IMR-90 (cell line): ENCODE results near the gene TMEM163. TPM values are rescaled to one million over a fixed set of nuclear protein-coding genes. Genes with fewer than 3 reads are reported as not detected.

Source experiments
- ATAC-seq: fragments of 200-7000 bp; cut with Tn5 transposase; 2 replicates; pipeline ENCODE4 v1.9.1; 2020; ENCODE audit warnings: low read depth, mild to moderate bottlenecking, moderate library complexity
- BruUV-seq: library from RNA; stranded (reverse); fragments of 400-500 nt; replicated peaks from 2 replicates; lab custom pipeline; 2021; lab: Mats Ljungman, UMichigan
- CTCF ChIA-PET: fragments of 300-600 bp; formaldehyde crosslinking; extraction: SDS; loops from one replicate; lab custom pipeline; 2021; ENCODE audit warnings: antibody characterized with exemption; lab: Yijun Ruan, JAX
- POLR2A ChIA-PET: fragments of 300-600 bp; sonication (Branson Sonifier 250); formaldehyde crosslinking; loops from one replicate; lab custom pipeline; 2022; ENCODE audit warnings: antibody characterized with exemption; ENCODE audit not compliant: unreplicated experiment; lab: Charles Lee
- DNase-seq: peaks from one replicate; pipeline ENCODE4 v3.0.0; 2013
- H2AFZ ChIP-seq: replicated peaks from 2 replicates; pipeline ENCODE3; 2013; ENCODE audit warnings: low read length, mild to moderate bottlenecking; ENCODE audit not compliant: poor library complexity
- H2AK5ac ChIP-seq: 2 replicates; pipeline ENCODE4 v1.6.1; 2013; ENCODE audit warnings: low read depth, low read length, inconsistent platforms
- H2AK9ac ChIP-seq: replicated peaks from 2 replicates; pipeline ENCODE3; 2013; ENCODE audit warnings: mild to moderate bottlenecking, low read depth, low read length, moderate library complexity; ENCODE audit not compliant: poor library complexity
- H2BK120ac ChIP-seq: 2 replicates; pipeline ENCODE4 v1.6.1; 2013; ENCODE audit warnings: low read depth, low read length, inconsistent platforms
- H2BK15ac ChIP-seq: 3 replicates; pipeline ENCODE4 v1.6.1; 2013; ENCODE audit warnings: low read depth, low read length, inconsistent platforms
- H2BK20ac ChIP-seq: 2 replicates; pipeline ENCODE4 v1.6.1; 2013; ENCODE audit warnings: low read depth, mild to moderate bottlenecking, inconsistent platforms, low read length, moderate library complexity
- H2BK5ac ChIP-seq: 2 replicates; pipeline ENCODE4 v1.6.1; 2013; ENCODE audit warnings: mild to moderate bottlenecking, low read depth, low read length, inconsistent platforms; ENCODE audit not compliant: poor library complexity, severe bottlenecking
- H3K14ac ChIP-seq: replicated peaks from 2 replicates; pipeline ENCODE4 v1.6.1; 2013; ENCODE audit warnings: low read depth, low read length, inconsistent platforms
- H3K18ac ChIP-seq: 2 replicates; pipeline ENCODE4 v1.6.1; 2013; ENCODE audit warnings: low read depth, low read length, control low read depth
- H3K23ac ChIP-seq: 2 replicates; pipeline ENCODE4 v1.6.1; 2013; ENCODE audit warnings: low read depth, low read length, inconsistent platforms
- H3K27ac ChIP-seq: 2 replicates; pipeline ENCODE4 v1.5.1; 2013; ENCODE audit warnings: mild to moderate bottlenecking, control low read depth, low read length; ENCODE audit not compliant: insufficient read depth
- H3K27me3 ChIP-seq: 2 replicates; pipeline ENCODE4 v1.6.1; 2013; ENCODE audit warnings: low read length; ENCODE audit not compliant: control insufficient read depth, insufficient read depth
- H3K36me3 ChIP-seq: 2 replicates; pipeline ENCODE4 v1.6.1; 2013; ENCODE audit warnings: low read length, mixed read lengths; ENCODE audit not compliant: control insufficient read depth, insufficient read depth
- H3K4ac ChIP-seq: 2 replicates; pipeline ENCODE4 v1.6.1; 2013; ENCODE audit warnings: low read depth, low read length, inconsistent platforms
- H3K4me1 ChIP-seq: 2 replicates; pipeline ENCODE4 v1.6.1; 2013; ENCODE audit warnings: low read length, mixed read lengths; ENCODE audit not compliant: control insufficient read depth, insufficient read depth
- H3K4me2 ChIP-seq: 2 replicates; pipeline ENCODE4 v1.6.1; 2013; ENCODE audit warnings: low read depth, mild to moderate bottlenecking, control low read depth, low read length, moderate library complexity
- H3K4me3 ChIP-seq: 2 replicates; pipeline ENCODE4 v1.5.1; 2013; ENCODE audit warnings: low read depth, mild to moderate bottlenecking, control low read depth, low read length, moderate library complexity; ENCODE audit not compliant: insufficient read depth
- H3K56ac ChIP-seq: 2 replicates; pipeline ENCODE4 v1.6.1; 2013; ENCODE audit warnings: low read length, inconsistent platforms; ENCODE audit not compliant: insufficient read depth; ENCODE audit errors: extremely low read depth
- H3K79me1 ChIP-seq, 2 experiments: 2 replicates each; pipeline ENCODE4 v1.6.1; 2013; ENCODE audit warnings: low read length in 2 of 2, inconsistent platforms in 1 of 2, low read depth in 1 of 2
- H3K9ac ChIP-seq: 2 replicates; pipeline ENCODE4 v1.6.1; 2013; ENCODE audit warnings: low read depth, low read length, control low read depth
- H3K9me1 ChIP-seq: 2 replicates; pipeline ENCODE4 v1.6.1; 2013; ENCODE audit warnings: low read length, inconsistent platforms; ENCODE audit not compliant: insufficient read depth
- H3K9me3 ChIP-seq: 2 replicates; pipeline ENCODE4 v1.6.1; 2013; ENCODE audit warnings: low read length; ENCODE audit not compliant: control insufficient read depth, insufficient read depth
- H4K20me1 ChIP-seq: 2 replicates; pipeline ENCODE4 v1.6.1; 2013; ENCODE audit warnings: low read length, inconsistent platforms; ENCODE audit not compliant: insufficient read depth
- H4K5ac ChIP-seq: 2 replicates; pipeline ENCODE4 v1.6.1; 2013; ENCODE audit warnings: mild to moderate bottlenecking, low read depth, low read length, control low read depth
- H4K8ac ChIP-seq, 2 experiments: 2 replicates each; pipeline ENCODE4 v1.6.1; 2013; ENCODE audit warnings: low read depth in 2 of 2, low read length in 2 of 2, control low read depth in 1 of 2, inconsistent platforms in 1 of 2
- H4K91ac ChIP-seq: 2 replicates; pipeline ENCODE4 v1.6.1; 2013; ENCODE audit warnings: low read depth, low read length, inconsistent platforms; ENCODE audit not compliant: insufficient read depth
- BHLHE40 ChIP-seq: fragments of 150-350 bp; IDR thresholded peaks from 2 replicates; pipeline ENCODE4 v1.6.1; 2016; ENCODE audit warnings: mild to moderate bottlenecking, low read depth, low read length
- CEBPB ChIP-seq: IDR thresholded peaks from 2 replicates; pipeline ENCODE4 v1.6.1; 2012; ENCODE audit warnings: low read depth, low read length, improper control_type of control experiment
- CHD1 ChIP-seq: IDR thresholded peaks from 2 replicates; pipeline ENCODE4 v1.6.1; 2012; ENCODE audit warnings: low read depth, low read length, improper control_type of control experiment
- CTCF ChIP-seq: conservative IDR thresholded peaks from 2 replicates; pipeline ENCODE4 v1.5.1; 2012; ENCODE audit warnings: mild to moderate bottlenecking, low read depth, low read length, improper control_type of control experiment
- ELK1 ChIP-seq: fragments of 150-350 bp; IDR thresholded peaks from 2 replicates; pipeline ENCODE4 v1.6.1; 2016; ENCODE audit warnings: low read depth, mild to moderate bottlenecking, low read length, moderate library complexity, borderline replicate concordance
- FOS ChIP-seq: fragments of 150-350 bp; IDR thresholded peaks from 2 replicates; pipeline ENCODE4 v1.6.1; 2016; ENCODE audit warnings: low read depth, low read length
- MAFK ChIP-seq: IDR thresholded peaks from 2 replicates; pipeline ENCODE4 v1.6.1; 2012; ENCODE audit warnings: low read depth, low read length, improper control_type of control experiment
- MAZ ChIP-seq: IDR thresholded peaks from 2 replicates; pipeline ENCODE4 v1.6.1; 2012; ENCODE audit warnings: low read depth, mild to moderate bottlenecking, low read length, improper control_type of control experiment, moderate library complexity, borderline replicate concordance
- MXI1 ChIP-seq: IDR thresholded peaks from 2 replicates; pipeline ENCODE4 v1.6.1; 2012; ENCODE audit warnings: low read depth, mild to moderate bottlenecking, low read length, moderate library complexity, borderline replicate concordance
- NFE2L2 ChIP-seq: fragments of 150-350 bp; IDR thresholded peaks from 2 replicates; pipeline ENCODE4 v1.6.1; 2016; ENCODE audit warnings: low read depth, mild to moderate bottlenecking, low read length
- POLR2A ChIP-seq: IDR thresholded peaks from 2 replicates; pipeline ENCODE4 v1.6.1; 2012; ENCODE audit warnings: mild to moderate bottlenecking, low read depth, low read length
- RAD21 ChIP-seq: IDR thresholded peaks from 2 replicates; pipeline ENCODE4 v1.6.1; 2012; ENCODE audit warnings: low read length, improper control_type of control experiment
- RCOR1 ChIP-seq: IDR thresholded peaks from 2 replicates; pipeline ENCODE4 v1.6.1; 2012; ENCODE audit warnings: mild to moderate bottlenecking, low read length, improper control_type of control experiment; ENCODE audit not compliant: insufficient replicate concordance
- RFX5 ChIP-seq: IDR thresholded peaks from 2 replicates; pipeline ENCODE4 v1.8.0; 2012; ENCODE audit warnings: low read depth, mild to moderate bottlenecking, low read length, moderate library complexity
- SMC3 ChIP-seq: fragments of 150-350 bp; IDR thresholded peaks from 2 replicates; pipeline ENCODE4 v1.6.1; 2016; ENCODE audit warnings: low read depth, mild to moderate bottlenecking, antibody characterized with exemption, low read length, moderate library complexity
- USF2 ChIP-seq: fragments of 150-350 bp; IDR thresholded peaks from 2 replicates; pipeline ENCODE4 v1.6.1; 2017; ENCODE audit warnings: mild to moderate bottlenecking, antibody characterized with exemption, low read length, low read depth
- WGBS, 2 experiments: methylation state at CpG; one replicate each; pipeline versions ENCODE4 v1.1.5 to v1.1.7; 2013; ENCODE audit warnings: missing lambda C conversion rate in 2 of 2; ENCODE audit not compliant: insufficient read length in 1 of 2; ENCODE audit errors: extremely low coverage in 2 of 2; 5-methylcytosine and 5-hydroxymethylcytosine counted together
- dilution Hi-C: fragments of 300-500 bp; cut with HindIII; formaldehyde crosslinking; loops from one replicate; pipeline ENCODE4 v1.14.3; 2018; ENCODE audit warnings: low sequenced_read_pairs; ENCODE audit not compliant: unreplicated experiment
- in situ Hi-C: fragments of 300-500 bp; cut with MboI; formaldehyde crosslinking; loops from 3 replicates; pipeline ENCODE4 v1.14.3; 2019; ENCODE audit warnings: low sequenced_read_pairs, inconsistent platforms, mixed read lengths
- intact Hi-C: fragments of 100-400 bp; cut with micrococcal nuclease; formaldehyde crosslinking; loops from 2 replicates; pipeline ENCODE4 v1.10.0; 2022
- polyA plus RNA-seq, 3 experiments: library from polyadenylated mRNA; depleted of rRNA; stranded (reverse); fragments of >200 nt; gene quantifications; 2 replicates each; pipeline ENCODE4 v1.2.3, GENCODE V29; 2012; ENCODE audit warnings: low replicate concordance in 1 of 3
- total RNA-seq: library from RNA; depleted of rRNA; stranded (reverse); fragments of >200 nt; gene quantifications from 2 replicates; pipeline ENCODE4 v1.2.3, GENCODE V29; 2012

TMEM163 gene
- total and polyA plus RNA-seq, 2 of the 4 experiments (the other 2 are of a cell fraction): not detected

GRCh38 chr2:134583462-134583861 is 135.3 kb downstream of the TMEM163 start:
- TF ChIP-seq CHD1 (no peak), RAD21 (no peak), MAZ (no peak), SMC3 (no peak), ELK1 (no peak), POLR2A (no peak), NFE2L2 (no peak), FOS (no peak), BHLHE40 (no peak), MXI1 (no peak), RFX5 (no peak), RCOR1 (no peak), USF2 (no peak), MAFK (no peak), CEBPB (no peak), CTCF (no peak)
- POLR2A ChIA-PET: no interaction called here

More at GRCh38 chr2:134583462-134583861, 135.3 kb downstream of the TMEM163 start:
- ATAC-seq (no peak), DNase-seq (no peak)
- in situ Hi-C loops (no loop called here), dilution Hi-C loops (no loop called here), intact Hi-C loops (no loop called here)
- no peaks in the 10 kb centered on the region for H3K79me1 ChIP-seq
- no peak overlapping the region for H2BK120ac ChIP-seq
- no peak overlapping the region for H2BK20ac ChIP-seq
- BruUV-seq: no TSS peak
- no peak overlapping the region for H2AK5ac ChIP-seq
- H3K9me3 ChIP-seq: no peaks in the 10 kb centered on the region
- no peaks in the 10 kb centered on the region for H3K36me3 ChIP-seq
- no peak overlapping the region for H2AFZ ChIP-seq
- H4K8ac ChIP-seq: no peak overlapping the region
- H3K4ac ChIP-seq: no peak overlapping the region
- no peak overlapping the region for H3K9ac ChIP-seq
- no peaks in the 10 kb centered on the region for H4K20me1 ChIP-seq
- no peak overlapping the region for H3K14ac ChIP-seq
- no peak overlapping the region for H3K4me3 ChIP-seq
- H4K5ac ChIP-seq: no peak overlapping the region
- no peak overlapping the region for H3K27ac ChIP-seq
- H3K4me1 ChIP-seq: no peaks in the 10 kb centered on the region
- H3K9me1 ChIP-seq: no peaks in the 10 kb centered on the region
- H2BK15ac ChIP-seq: no peak overlapping the region
- no peak overlapping the region for H2AK9ac ChIP-seq
- CTCF ChIA-PET: no interaction called here
- no peak overlapping the region for H3K56ac ChIP-seq
- peaks cover 1% of the 10 kb centered on the region; the same call in 1 of the 2 replicates for H3K27me3 ChIP-seq
- H3K18ac ChIP-seq: no peak overlapping the region
- H4K91ac ChIP-seq: no peak overlapping the region
- no peak overlapping the region for H3K4me2 ChIP-seq
- no peak overlapping the region for H2BK5ac ChIP-seq
- no peak overlapping the region for H3K23ac ChIP-seq
- 33% methylated on average over 5 of the region's 6 CpGs; no CpG with 5 or more reads in 1 of the 2 experiments for WGBS, 2 experiments
